ENCODE results near the gene RASIP1. TPM values are rescaled to one million over a fixed set of nuclear protein-coding genes. Genes with fewer than 3 reads are reported as not detected.

Gene RASIP1
- total RNA-seq, 1 donor from 2014 or later = 0.07 TPM

GRCh38 chr19:48752496-48753365, 12.3 kb upstream of the RASIP1 start, which contains the start of gene FUT1:
TSS of gene FUT1 (minus strand) at chr19:48752641. CDS start at chr19:48751281, 1,360 bp downstream.
- Mint-ChIP-seq H3K4me3 (peak within 1 kb of the TSS; percentile 64), H3K36me3 (ENCODE audit: low read depth) (no peaks in the 10 kb centered on the region), H3K4me1 (peaks cover 9% of the 10 kb centered on the region), H3K27ac (no peak within 1 kb of the TSS), H3K27me3 (peaks cover 34% of the 10 kb centered on the region), H3K9me3 (no peaks in the 10 kb centered on the region)
- no peak for DNase-seq
- no peak for TF ChIP-seq CTCF (IDR thresholded peaks at IDR 0.05)
- ChIA-PET POLR2A (interaction anchor here (0.7 kb wide), 1 partner anchor 39 kb away, joined by 3 read pairs; no protein-coding TSS in a partner anchor), CTCF (no interaction called here)
- ATAC-seq (ENCODE audit: low read depth) = peak; percentile 68
- intact Hi-C loops (cut with micrococcal nuclease) = loop anchor here (2.0 kb wide), 1 partner anchor 28 kb away; no protein-coding TSS in a partner anchor

GRCh38 chr19:48751845-48752495, 11.6 kb upstream of the RASIP1 start:
- TF ChIP-seq CTCF (IDR thresholded peaks at IDR 0.05) = no peak
- H3K9me3 Mint-ChIP-seq = no peaks in the 10 kb centered on the region
- intact Hi-C loops (cut with micrococcal nuclease) = loop anchor here (2.0 kb wide), 1 partner anchor 29 kb away; no protein-coding TSS in a partner anchor
- DNase-seq (no peak), ATAC-seq (ENCODE audit: low read depth) (no peak)
- peak overlapping the region; percentile 64 for H3K4me3 Mint-ChIP-seq
- CTCF ChIA-PET = interaction anchor here (0.9 kb wide), 1 partner anchor 13 kb away, joined by 3 read pairs; no protein-coding TSS in a partner anchor
- POLR2A ChIA-PET = interaction anchor here (0.6 to 0.7 kb wide), 2 partner anchors 11 to 38 kb away, joined by 3 read pairs; no protein-coding TSS in a partner anchor
- no peaks in the 10 kb centered on the region for H3K36me3 Mint-ChIP-seq (ENCODE audit: low read depth)
- no peak overlapping the region for H3K27ac Mint-ChIP-seq
- H3K27me3 Mint-ChIP-seq = peaks cover 36% of the 10 kb centered on the region
- H3K4me1 Mint-ChIP-seq = peaks cover 12% of the 10 kb centered on the region

- ChIA-PET CTCF (no interaction called here), POLR2A (no interaction called here)
- peaks cover 41% of the 10 kb centered on the region for H3K27me3 Mint-ChIP-seq
- no peaks in the 10 kb centered on the region for H3K36me3 Mint-ChIP-seq (ENCODE audit: low read depth)
- no peak for DNase-seq
- no peak overlapping the region for H3K27ac Mint-ChIP-seq
- no peaks in the 10 kb centered on the region for H3K9me3 Mint-ChIP-seq
- TF ChIP-seq CTCF (IDR thresholded peaks at IDR 0.05) = no peak
- H3K4me3 Mint-ChIP-seq = peak overlapping the region; percentile 20
- ATAC-seq (ENCODE audit: low read depth) = no peak
- peaks cover 12% of the 10 kb centered on the region for H3K4me1 Mint-ChIP-seq
- intact Hi-C loops (cut with micrococcal nuclease) = no loop called here
These were observed 10.5 kb upstream of the RASIP1 start for GRCh38 chr19:48750771-48751504.

- Mint-ChIP-seq H3K4me1 (peaks cover 12% of the 10 kb centered on the region), H3K27me3 (peaks cover 43% of the 10 kb centered on the region), H3K4me3 (no peak overlapping the region), H3K9me3 (peaks cover 2% of the 10 kb centered on the region), H3K27ac (no peak overlapping the region), H3K36me3 (ENCODE audit: low read depth) (no peaks in the 10 kb centered on the region)
- POLR2A ChIA-PET = no interaction called here
- CTCF ChIA-PET = no interaction called here
- ATAC-seq (ENCODE audit: low read depth) (no peak), DNase-seq (no peak)
- TF ChIP-seq CTCF (IDR thresholded peaks at IDR 0.05) = no peak
- intact Hi-C loops (cut with micrococcal nuclease) = no loop called here
These were observed 9.9 kb upstream of the RASIP1 start for GRCh38 chr19:48750351-48750750.

Measured in activated B cell treated with CpG ODN at 0.5 μM for 24 hours (primary cell).